Kidney (tissue), 14 donors: ENCODE measurements around the gene AKAP17A. TPM values are rescaled to one million over a fixed set of nuclear protein-coding genes. Genes with fewer than 3 reads are reported as not detected.

Source experiments
- DNase-seq, 5 donors: peaks; one replicate each; pipeline ENCODE4 v3.0.0-alpha.2; 2013 to 2020
- FAIRE-seq: peaks from 2 replicates; lab custom pipeline; 2012; peaks lifted over from hg19 to GRCh38; lab: Jason Lieb, UNC
- H3K27ac ChIP-seq, 2 donors: one replicate each; pipeline ENCODE4 v1.7.0; 2013; ENCODE audit warnings: low read depth in 2 of 2, low read length in 2 of 2, inconsistent platforms in 1 of 2
- H3K27me3 ChIP-seq: one replicate; pipeline ENCODE4 v1.7.1; 2013; ENCODE audit warnings: low read length, inconsistent platforms; ENCODE audit not compliant: control insufficient read depth, insufficient read depth
- H3K36me3 ChIP-seq, 3 donors: one replicate each; pipeline versions ENCODE4 v1.7.0 to v1.7.1; 2013; ENCODE audit warnings: low read length in 3 of 3, control low read depth in 1 of 3, inconsistent platforms in 1 of 3; ENCODE audit not compliant: insufficient read depth in 3 of 3, control insufficient read depth in 2 of 3
- H3K4me1 ChIP-seq, 3 donors: one replicate each; pipeline versions ENCODE4 v1.7.0 to v1.7.1; 2013; ENCODE audit warnings: low read length in 3 of 3, inconsistent platforms in 1 of 3, low read depth in 1 of 3; ENCODE audit not compliant: control insufficient read depth in 2 of 3, insufficient read depth in 2 of 3
- H3K4me3 ChIP-seq, 3 donors: one replicate each; pipeline versions ENCODE4 v1.7.0 to v1.8.1; 2013; ENCODE audit warnings: low read length in 3 of 3, control low read depth in 1 of 3, inconsistent platforms in 1 of 3
- H3K9ac ChIP-seq, 3 donors: one replicate each; pipeline versions ENCODE4 v1.7.0 to v1.7.1; 2013; ENCODE audit warnings: low read length in 3 of 3, control low read depth in 1 of 3, inconsistent platforms in 1 of 3
- H3K9me3 ChIP-seq, 3 donors: one replicate each; pipeline versions ENCODE4 v1.7.0 to v1.7.1; 2013; ENCODE audit warnings: low read length in 3 of 3, control low read depth in 1 of 3, inconsistent platforms in 1 of 3; ENCODE audit not compliant: control insufficient read depth in 2 of 3, insufficient read depth in 1 of 3
- intact Hi-C: fragments of 100-400 bp; cut with DNase I; formaldehyde crosslinking; loops from one replicate; pipeline ENCODE4 v1.11.1; 2022
- polyA plus RNA-seq: library from polyadenylated mRNA; stranded (reverse); fragments of 350-450 nt; fragmentation: Illumina TruSeq; extraction: RNeasy Lipid Tissue Mini Kit (QIAGEN cat#74804); gene quantifications from one replicate; pipeline ENCODE4 v1.2.3, GENCODE V29; 2014; ENCODE audit warnings: low read depth, low replicate concordance; ENCODE audit not compliant: insufficient read depth
- total RNA-seq: library from RNA; stranded (reverse); fragmentation: NEBNext Ultra II Directional; extraction: Animal tissue kit (Norgen Biotek cat#: 25700); gene quantifications from one replicate; pipeline ENCODE4 v1.2.1, GENCODE V29; 2021
- TF ChIP-seq, protein P1 (sequence below): IDR thresholded peaks from 3 replicates; pipeline ENCODE4 v1.5.1; 2012; ENCODE audit warnings: mild to moderate bottlenecking, moderate library complexity, borderline replicate concordance; ENCODE audit not compliant: insufficient read depth; ENCODE audit errors: extremely low read depth
- donor health status: control.
- donor health status: control.
- donor health status: control.
- donor health status: control.
- donor health status: control.
- donor health status: DM: yes; HTN: yes; CAD: no.
- donor health status: Normal renal cell carcinoma (clear cell type).

The AKAP17A gene
- total and polyA plus RNA-seq, 2 donors from 2014 or later: 19.6 to 45.1 TPM

GRCh38 chrX:1576201-1576992, 15.0 kb upstream of the AKAP17A start:
- intact Hi-C loops: no loop called here
- no peaks in the 10 kb centered on the region for H3K36me3 ChIP-seq
- no peak for FAIRE-seq

GRCh38 chrX:1577845-1578244, 13.6 kb upstream of the AKAP17A start:
- H3K36me3 ChIP-seq: no peaks in the 10 kb centered on the region
- H3K9me3 ChIP-seq: no peaks in the 10 kb centered on the region
- H3K9ac ChIP-seq: no peak overlapping the region
- H3K4me1 ChIP-seq: no peaks in the 10 kb centered on the region
- DNase-seq: no peak
- FAIRE-seq: no peak
- H3K27ac ChIP-seq: no peak overlapping the region
- H3K27me3 ChIP-seq: no peaks in the 10 kb centered on the region
- intact Hi-C loops: no loop called here
- H3K4me3 ChIP-seq: no peak overlapping the region
- TF ChIP-seq, protein P1, sequence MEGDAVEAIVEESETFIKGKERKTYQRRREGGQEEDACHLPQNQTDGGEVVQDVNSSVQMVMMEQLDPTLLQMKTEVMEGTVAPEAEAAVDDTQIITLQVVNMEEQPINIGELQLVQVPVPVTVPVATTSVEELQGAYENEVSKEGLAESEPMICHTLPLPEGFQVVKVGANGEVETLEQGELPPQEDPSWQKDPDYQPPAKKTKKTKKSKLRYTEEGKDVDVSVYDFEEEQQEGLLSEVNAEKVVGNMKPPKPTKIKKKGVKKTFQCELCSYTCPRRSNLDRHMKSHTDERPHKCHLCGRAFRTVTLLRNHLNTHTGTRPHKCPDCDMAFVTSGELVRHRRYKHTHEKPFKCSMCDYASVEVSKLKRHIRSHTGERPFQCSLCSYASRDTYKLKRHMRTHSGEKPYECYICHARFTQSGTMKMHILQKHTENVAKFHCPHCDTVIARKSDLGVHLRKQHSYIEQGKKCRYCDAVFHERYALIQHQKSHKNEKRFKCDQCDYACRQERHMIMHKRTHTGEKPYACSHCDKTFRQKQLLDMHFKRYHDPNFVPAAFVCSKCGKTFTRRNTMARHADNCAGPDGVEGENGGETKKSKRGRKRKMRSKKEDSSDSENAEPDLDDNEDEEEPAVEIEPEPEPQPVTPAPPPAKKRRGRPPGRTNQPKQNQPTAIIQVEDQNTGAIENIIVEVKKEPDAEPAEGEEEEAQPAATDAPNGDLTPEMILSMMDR: no peak

More at GRCh38 chrX:1576201-1576992, 15.0 kb upstream of the AKAP17A start:
- Histone ChIP-seq H3K9ac (no peak overlapping the region), H3K4me1 (no peaks in the 10 kb centered on the region), H3K27me3 (no peaks in the 10 kb centered on the region), H3K4me3 (no peak overlapping the region), H3K27ac (no peak overlapping the region), H3K9me3 (no peaks in the 10 kb centered on the region)
- TF ChIP-seq, protein P1: no peak
- no peak for DNase-seq

GRCh38 chrX:1578511-1579173, 12.8 kb upstream of the AKAP17A start:
- intact Hi-C loops: no loop called here
- TF ChIP-seq, protein P1: no peak
- no peak for FAIRE-seq
- no peak overlapping the region for H3K4me3 ChIP-seq
- no peak for DNase-seq
- no peaks in the 10 kb centered on the region for H3K27me3 ChIP-seq
- no peaks in the 10 kb centered on the region for H3K36me3 ChIP-seq
- H3K9ac ChIP-seq: no peak overlapping the region
- no peak overlapping the region for H3K27ac ChIP-seq
- no peaks in the 10 kb centered on the region for H3K9me3 ChIP-seq
- H3K4me1 ChIP-seq: no peaks in the 10 kb centered on the region
